ENCODE measurements around the gene LRRC8D.

GRCh38 chr1:89887713-89888112, 66.9 kb downstream of the LRRC8D start:
- TF ChIP-seq, protein P1, sequence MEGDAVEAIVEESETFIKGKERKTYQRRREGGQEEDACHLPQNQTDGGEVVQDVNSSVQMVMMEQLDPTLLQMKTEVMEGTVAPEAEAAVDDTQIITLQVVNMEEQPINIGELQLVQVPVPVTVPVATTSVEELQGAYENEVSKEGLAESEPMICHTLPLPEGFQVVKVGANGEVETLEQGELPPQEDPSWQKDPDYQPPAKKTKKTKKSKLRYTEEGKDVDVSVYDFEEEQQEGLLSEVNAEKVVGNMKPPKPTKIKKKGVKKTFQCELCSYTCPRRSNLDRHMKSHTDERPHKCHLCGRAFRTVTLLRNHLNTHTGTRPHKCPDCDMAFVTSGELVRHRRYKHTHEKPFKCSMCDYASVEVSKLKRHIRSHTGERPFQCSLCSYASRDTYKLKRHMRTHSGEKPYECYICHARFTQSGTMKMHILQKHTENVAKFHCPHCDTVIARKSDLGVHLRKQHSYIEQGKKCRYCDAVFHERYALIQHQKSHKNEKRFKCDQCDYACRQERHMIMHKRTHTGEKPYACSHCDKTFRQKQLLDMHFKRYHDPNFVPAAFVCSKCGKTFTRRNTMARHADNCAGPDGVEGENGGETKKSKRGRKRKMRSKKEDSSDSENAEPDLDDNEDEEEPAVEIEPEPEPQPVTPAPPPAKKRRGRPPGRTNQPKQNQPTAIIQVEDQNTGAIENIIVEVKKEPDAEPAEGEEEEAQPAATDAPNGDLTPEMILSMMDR (conservative IDR thresholded peaks at IDR 0.05; ENCODE audit: low read length), result no peak
- TF ChIP-seq EZH2phosphoT487 (IDR thresholded peaks at IDR 0.05; ENCODE audit: borderline replicate concordance), result no peak
